NCI-H2196 (cell line): ENCODE data around the gene LRP1B.

Experiments used
- DNase-seq: peaks from one replicate; lab custom pipeline; 2025; ENCODE audit not compliant: unreplicated experiment; lab: John Stamatoyannopoulos, UW

Gene LRP1B

GRCh38 chr2:141791521-141791920, 339.3 kb downstream of the LRP1B start:
- DNase-seq = no peak

- DNase-seq = no peak
Measured at GRCh38 chr2:141782574-141782973, 348.2 kb downstream of the LRP1B start.

GRCh38 chr2:141778315-141778835, 352.4 kb downstream of the LRP1B start:
- no peak for DNase-seq

- no peak for DNase-seq
Measured at GRCh38 chr2:141770530-141770929, 360.3 kb downstream of the LRP1B start.

- DNase-seq = no peak
Measured at GRCh38 chr2:141767691-141768090, 363.1 kb downstream of the LRP1B start.

GRCh38 chr2:141767051-141767450, 363.8 kb downstream of the LRP1B start:
- DNase-seq = no peak

- DNase-seq = no peak
Measured at GRCh38 chr2:141766225-141766624, 364.6 kb downstream of the LRP1B start.

- no peak for DNase-seq
Measured at GRCh38 chr2:141748616-141749015, 382.2 kb downstream of the LRP1B start.

- DNase-seq = no peak
Measured at GRCh38 chr2:141741652-141742051, 389.2 kb downstream of the LRP1B start.

GRCh38 chr2:141737492-141738255, 393.1 kb downstream of the LRP1B start:
- no peak for DNase-seq

- no peak for DNase-seq
Measured at GRCh38 chr2:141736466-141736865, 394.4 kb downstream of the LRP1B start.

GRCh38 chr2:141728886-141729285, 401.9 kb downstream of the LRP1B start:
- no peak for DNase-seq

- DNase-seq = no peak
Measured at GRCh38 chr2:141728142-141728541, 402.7 kb downstream of the LRP1B start.

GRCh38 chr2:141724426-141724825, 406.4 kb downstream of the LRP1B start:
- no peak for DNase-seq

- no peak for DNase-seq
Measured at GRCh38 chr2:141723814-141724213, 407.0 kb downstream of the LRP1B start.

- DNase-seq = no peak
Measured at GRCh38 chr2:141720476-141720875, 410.3 kb downstream of the LRP1B start.

- DNase-seq = no peak
Measured at GRCh38 chr2:141714496-141714895, 416.3 kb downstream of the LRP1B start.

GRCh38 chr2:141711627-141712026, 419.2 kb downstream of the LRP1B start:
- no peak for DNase-seq

GRCh38 chr2:141710589-141711239, 420.1 kb downstream of the LRP1B start:
- no peak for DNase-seq

- DNase-seq = no peak
Measured at GRCh38 chr2:141709756-141710155, 421.1 kb downstream of the LRP1B start.

GRCh38 chr2:141707486-141707885, 423.3 kb downstream of the LRP1B start:
- no peak for DNase-seq

GRCh38 chr2:141704541-141704940, 426.3 kb downstream of the LRP1B start:
- no peak for DNase-seq
